NCI-H446 (cell line): ENCODE data around the gene PNO1.
A peak's percentile ranks its signal among the peaks of the same experiment; 100 is the strongest.
"Not testable (repeated sequence)": the region's sequence is repeated elsewhere in the genome, so short reads cannot be mapped to it uniquely, and the experiment has no call there.

ENCODE experiments used
- DNase-seq, 2 experiments: peaks; one replicate each; lab custom pipeline; 2025; lab: John Stamatoyannopoulos, UW

Gene PNO1

DNA sequence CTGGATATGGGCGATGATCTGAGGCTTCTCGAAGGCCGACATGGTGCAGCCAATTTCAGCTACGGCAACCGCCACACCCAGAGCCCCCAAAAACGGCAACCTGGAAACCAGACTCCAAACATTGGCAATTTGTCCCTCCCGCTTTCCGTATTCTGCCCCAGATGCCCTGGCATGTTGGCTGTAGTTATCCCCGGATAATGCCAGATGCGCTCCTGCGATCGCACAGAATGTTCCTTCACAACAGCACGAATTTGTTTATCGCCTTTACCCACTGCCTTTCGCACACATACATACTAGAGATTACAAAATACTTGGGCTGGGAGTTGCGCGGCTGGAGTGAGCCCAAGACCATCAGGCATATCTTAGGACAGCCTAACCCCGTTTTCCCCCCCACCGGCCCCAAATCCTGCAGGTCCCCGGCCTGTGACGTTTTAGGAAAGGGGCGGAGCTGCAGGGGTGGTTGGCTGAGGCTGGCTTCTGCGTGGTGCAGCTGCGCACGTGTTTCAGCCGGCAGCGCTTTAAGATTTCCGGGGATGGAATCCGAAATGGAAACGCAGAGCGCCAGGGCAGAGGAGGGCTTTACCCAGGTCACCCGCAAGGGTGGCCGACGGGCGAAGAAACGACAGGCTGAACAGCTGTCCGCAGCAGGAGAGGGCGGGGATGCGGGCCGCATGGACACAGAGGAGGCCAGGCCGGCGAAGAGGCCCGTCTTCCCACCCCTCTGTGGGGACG lies at the start of gene PNO1:
Gene PNO1, plus strand, starts transcription at position 487 of the 732 bp plus-strand sequence. Its CDS starts 47 bp downstream, at position 534.
- peak; percentile 95 to 96 for DNase-seq

DNA sequence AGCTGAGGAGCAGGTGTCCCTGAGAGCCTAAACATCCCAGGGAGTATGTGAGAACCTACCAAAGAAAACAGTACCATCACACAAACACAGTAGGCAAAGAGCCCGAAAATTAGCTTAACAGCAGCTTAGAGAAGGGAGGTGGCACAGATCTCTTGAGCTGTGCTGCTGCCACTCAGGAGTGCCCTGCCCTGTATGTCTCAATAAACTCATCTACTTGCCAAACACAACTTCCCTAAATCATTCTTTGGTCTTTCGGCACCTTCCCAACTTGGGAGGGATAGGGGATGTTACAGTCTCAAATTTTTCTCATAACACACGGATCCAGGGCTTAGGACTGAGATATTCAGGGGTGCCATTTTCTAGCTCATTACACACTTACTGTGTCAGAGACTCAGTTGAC lies 49.6 kb upstream of the PNO1 start:
- no peak for DNase-seq

DNA sequence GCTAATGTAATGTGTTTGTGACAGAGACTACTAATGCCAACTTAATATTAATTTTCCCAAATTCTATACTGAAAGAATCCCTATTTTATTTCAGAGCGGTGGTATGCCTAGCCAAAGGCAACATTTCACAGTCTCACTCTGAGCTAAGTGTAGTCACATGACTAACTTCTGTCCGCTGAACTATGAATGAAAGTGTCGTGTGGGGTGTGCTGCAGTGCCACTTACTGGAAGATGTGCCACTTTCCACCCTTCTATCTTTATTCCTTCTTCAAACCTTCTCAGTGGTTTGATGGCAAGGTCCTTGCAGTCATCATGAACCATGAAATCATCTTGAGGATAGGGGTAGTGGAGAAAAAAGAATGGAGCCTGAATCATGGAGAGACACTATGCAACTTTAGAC lies 47.6 kb upstream of the PNO1 start:
- DNase-seq = no peak

DNA sequence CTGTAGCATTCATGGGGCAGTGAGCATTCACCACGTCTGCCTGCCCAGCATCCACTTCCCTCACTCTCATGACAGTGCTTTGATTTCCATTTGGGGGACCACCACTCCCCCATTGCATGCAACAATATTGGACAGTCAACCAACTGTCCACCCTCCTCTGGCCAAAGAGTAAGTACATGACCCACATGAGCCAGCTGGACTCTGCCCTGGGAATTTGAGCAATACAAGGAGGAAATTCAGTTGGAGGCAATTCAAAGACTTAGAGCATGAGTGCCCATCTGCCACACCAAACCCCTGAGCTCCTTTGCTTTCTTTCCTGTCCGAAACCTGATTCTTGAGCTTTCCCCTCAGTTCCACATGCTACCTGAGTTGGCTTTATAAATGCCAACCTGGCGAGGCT lies 41.7 kb upstream of the PNO1 start:
- DNase-seq = no peak

DNA sequence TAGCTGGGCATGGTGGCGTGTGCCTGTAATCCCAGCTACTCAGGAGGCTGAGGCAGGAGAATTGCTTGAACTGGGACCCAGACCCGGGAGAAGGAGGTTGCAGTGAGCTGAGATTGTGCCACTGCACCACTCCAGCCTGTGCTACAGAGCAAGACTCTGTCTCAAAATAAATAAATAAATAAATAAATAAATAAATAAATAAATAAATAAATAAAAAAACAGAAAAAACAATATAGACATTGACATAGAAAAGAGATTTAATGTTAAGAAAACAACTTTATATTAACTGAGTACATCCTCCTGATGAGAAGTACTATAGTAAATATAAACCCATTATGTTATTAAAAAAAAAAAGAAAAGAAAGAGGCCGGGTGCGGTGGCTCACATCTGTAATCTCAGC lies 39.8 kb upstream of the PNO1 start:
- DNase-seq = not testable (repeated sequence)

DNA sequence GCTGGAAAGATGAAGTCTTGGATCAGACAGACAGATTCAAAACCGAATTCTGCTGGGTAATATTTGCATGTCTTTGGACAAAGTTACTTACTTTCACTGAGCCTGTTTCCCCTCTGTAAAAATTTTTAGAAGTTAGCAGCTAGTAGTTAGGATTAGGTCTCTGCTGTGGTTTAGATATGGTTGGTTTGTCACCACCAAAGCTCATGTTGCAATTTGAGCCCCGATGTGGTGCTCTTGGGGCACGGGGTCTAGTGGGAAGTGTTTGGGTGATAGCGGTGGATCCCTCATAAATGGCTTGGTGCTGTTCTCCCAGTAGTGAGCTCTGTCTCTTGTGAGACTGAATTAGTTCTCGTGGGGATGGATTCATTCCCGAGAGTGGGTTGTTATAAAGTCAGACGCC lies 38.9 kb upstream of the PNO1 start:
- DNase-seq = no peak

DNA sequence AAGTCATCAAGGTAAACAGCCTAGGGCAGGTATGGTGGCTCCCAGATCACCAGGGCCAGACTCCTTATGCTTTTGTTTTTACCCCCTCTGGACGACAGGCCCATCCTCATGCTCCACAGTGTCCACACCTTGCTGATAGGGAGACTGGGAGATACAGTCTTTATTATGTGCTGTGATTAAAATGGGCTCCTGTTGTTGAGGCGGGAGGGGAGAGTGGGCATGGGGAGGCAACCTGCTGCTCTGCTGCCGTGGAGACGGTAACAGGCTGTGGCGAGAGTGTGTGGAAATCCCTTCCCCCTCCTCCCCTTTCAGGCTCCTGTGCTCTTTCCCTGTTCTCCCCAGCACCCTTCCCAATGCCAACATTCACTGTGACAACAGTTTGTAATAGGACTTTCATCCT lies 38.2 kb upstream of the PNO1 start:
- DNase-seq = no peak

DNA sequence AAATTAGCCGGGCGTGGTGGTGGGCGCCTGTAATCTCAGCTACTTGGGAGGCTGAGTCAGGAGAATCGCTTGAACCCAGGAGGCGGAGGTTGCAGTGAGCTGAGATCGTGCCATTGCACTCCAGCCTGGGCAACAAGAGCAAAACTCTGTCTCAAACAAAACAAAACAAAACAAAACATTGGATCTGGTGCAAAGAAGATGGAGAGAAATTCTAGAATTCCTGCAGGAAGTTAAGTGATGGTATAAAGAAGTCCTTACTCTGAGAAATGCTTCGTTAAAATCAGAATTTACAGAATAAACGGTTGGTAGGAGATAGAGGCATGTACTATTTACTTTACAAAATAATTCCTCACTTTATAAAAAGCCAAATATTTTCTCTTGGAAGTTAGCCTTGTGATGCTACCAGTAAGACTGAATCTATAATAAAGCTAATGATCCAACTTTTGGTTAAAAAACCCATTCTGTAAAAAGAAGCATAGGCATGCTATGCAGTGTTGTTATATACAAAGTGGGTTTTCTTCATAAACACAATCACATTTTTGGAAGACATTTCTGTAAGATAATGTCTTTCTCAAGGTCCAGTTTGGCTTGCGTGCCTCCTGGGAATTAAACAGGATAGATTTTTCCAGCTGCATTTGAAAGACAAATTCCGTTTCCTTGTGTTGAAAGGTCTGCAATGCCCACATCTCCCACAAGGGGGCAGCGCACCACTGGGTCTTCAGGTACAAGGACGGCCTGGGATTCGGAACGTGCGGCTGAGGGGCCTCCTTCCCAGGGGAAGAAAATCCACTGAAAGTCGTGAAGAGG lies 35.6 kb upstream of the PNO1 start:
- DNase-seq = peak; percentile 82 to 86

DNA sequence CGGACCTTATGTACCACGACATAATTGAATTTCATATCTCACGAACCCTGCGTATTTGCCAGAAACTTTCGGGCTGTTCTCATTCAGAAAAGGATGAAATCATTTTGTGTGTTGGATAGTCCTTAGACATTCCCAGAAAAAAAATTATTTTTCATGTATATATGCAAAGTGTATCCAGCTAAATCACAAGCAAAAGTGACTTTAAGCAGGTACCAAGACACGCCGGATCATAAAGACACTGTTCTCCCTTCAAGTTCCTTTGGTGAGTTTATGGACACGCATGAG lies 35.1 kb upstream of the PNO1 start:
- DNase-seq = no peak

DNA sequence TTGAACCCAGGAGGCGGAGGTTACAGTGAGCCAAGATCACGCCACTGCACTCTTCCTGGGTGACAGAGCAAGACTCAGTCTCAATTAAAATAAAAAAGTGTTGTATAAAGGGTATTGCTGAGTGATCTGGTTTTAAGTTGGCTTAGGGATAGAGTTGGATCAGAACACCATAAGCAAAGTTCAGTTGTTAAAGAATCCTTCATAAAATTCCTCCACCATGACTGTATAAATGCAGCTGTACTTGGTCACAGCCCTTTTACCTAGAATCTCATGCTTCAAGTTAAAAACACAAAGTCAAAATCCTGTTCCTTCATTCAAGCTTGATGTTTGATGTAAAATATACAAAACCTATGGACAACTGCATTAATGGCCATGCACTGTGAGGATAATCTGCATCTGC lies 33.4 kb upstream of the PNO1 start:
- no peak for DNase-seq

DNA sequence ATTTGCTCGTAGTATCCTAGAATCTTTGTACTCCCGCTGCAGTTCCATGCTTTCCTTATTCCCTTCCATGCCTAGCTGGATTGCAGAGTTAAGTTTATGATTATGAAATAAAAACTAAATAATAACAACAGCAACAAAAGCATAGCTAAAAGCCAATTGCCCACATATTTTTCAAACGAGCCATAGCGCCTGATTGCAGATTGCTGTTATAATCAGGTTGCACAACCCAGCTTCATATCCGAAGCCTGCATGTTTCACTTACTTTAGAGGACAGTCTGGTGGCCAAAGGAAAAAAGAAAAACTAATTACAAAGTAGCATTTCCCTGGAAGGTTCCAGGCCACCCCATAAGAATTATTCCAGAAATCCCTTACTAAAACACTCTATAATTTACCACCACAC lies 31.9 kb upstream of the PNO1 start:
- DNase-seq = no peak

DNA sequence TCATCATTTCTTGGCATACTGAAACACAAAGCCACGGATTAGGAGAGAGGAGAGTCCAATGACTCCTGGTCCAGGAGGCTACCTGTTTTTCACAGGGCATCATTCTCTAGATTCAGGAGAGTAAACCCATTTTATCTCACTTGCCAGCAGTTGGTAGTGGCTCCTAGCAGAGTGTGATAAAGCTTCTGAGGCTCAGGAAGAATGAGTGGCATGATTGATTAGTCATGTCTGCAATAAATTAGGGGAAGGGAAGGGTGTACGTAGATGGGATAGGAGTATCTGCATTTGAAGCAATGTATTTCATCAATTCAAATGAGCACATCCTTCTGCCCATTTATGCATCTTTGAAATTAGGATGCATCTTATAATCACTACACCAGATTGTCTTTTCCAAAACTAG lies 31.1 kb upstream of the PNO1 start:
- DNase-seq = no peak

DNA sequence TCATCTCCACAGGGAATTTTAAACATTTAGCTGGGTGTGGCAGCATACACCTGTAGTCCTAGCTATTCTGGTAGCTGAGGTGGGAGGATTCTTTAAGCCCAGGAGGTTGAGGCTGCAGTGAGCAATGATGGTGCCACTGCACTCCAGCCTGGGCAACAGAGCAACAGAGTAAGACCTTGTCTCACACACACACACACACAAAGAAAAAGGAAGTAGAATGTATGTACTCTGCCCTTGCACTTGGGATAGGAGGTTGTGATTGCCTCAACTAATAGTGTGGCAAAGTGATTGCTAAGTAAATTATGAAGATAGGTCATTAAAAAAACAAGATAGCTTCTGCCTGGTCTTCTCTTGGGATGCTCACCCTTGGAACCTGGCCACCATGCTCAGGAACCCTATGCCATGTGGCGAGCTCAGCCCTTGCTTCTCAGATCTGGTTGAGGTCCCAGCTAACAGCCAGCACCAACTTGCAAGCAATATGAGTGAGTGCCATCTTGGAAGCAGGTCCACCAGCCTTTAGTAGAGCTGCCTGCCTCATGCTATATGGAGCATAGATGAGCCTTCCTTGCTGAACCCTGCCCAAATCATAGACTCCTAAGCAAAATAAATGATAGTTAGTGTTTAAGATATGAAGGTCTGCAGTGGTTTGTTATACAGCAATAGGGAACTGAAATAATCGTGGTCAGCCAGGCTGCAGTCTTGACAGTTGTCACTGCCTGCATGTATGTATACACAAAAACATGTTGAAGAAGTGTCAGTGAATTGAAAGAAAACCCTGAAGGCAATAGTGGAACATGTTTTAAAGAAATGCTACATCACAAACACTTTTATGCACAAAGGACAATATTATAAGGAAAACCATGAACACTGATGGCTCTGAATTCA lies 30.1 kb upstream of the PNO1 start:
- no peak for DNase-seq

DNA sequence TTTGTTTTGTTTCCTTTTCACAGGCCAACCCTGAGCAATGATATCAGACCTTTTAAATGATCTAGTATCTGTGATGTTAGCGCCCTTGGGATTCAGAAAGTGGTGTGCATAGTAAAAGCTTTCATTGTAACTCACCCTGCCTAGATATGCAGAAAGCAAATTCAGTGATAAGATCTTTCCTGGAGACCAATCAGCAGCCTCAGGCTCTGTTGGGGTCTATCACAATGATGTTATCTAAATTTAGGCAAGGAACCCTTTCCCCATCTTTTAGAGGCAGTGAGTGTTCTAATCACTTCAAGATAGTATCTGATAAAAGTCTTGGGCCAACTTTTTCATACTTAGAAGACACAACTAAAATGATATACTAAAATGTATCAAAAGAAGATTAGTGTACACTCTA lies 23.6 kb upstream of the PNO1 start:
- DNase-seq = no peak

DNA sequence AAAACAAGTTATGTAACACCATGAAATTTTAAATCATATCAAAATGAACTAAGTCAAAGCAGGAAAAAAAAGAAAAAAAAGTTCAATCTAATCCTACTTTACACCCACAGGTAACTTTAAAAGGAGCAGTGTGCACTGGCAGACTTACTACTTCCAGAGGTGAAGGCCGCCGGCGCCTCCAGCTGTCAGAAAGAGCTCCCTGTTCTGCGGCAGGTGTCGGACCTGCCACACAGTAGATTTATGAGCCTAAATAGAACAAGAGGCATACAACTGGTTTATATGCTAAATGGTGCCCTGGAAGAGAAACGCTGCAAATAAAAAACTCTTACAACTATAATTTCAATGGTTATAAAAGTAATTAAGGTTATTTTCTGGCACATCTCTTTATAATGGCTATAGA lies 23.1 kb upstream of the PNO1 start:
- DNase-seq = no peak

DNA sequence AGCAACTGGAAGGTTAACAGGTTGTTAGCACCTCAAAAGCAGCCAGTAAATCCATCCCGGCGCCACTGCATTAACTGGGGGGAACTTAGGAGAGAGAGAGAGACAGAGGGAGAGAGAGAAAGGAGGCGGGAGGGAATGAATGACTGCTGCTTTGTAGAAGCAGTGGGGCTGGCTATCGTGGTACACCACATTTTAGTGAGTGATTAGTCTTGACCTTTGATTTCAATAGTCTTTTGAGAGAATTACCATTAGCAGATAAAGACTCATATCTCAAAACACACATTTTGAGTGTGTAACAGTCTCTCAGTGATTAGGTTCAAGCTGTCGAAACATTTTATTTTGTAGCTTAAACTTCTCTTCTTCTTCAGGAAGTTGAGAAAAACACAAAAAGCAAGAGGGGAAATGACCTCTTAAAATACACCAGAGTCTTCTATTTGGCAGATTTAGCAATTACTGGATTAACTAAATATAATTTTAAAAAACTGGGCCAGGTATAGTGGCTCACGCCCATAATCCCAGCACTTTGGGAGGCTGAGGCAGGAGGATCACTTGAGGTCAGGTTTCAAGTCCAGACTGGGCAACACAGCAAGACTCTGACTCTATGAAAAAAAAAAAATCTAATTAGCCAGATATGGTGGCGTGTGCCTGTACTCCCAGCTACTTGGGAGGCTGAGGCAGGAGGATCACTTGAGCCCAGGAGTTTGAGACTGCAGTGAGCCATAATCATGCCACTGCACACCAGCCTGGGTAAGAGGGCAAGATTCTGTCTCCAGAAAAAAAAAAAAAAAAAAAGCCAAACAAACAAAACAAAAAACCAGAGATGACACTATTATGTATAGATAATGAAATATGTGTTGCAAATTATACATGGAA lies 22.0 kb upstream of the PNO1 start:
- DNase-seq = no peak

DNA sequence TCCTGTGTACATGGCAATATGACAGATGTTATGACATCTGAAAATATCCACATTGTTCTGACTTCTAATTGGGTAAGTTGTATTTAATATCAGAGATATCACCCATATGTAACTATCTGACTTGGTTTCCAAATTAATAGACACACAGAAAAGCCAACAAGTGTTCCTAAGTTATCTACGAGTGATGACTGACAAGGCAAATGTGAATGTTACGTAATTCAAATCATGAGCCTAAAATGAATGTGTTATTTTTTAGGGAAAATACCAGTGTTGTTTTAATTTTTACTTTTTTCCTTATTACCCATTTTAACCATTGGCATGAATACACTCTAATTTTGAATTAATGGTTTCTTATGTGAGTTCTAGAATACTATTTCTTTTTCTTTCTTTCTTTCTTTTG lies 15.8 kb upstream of the PNO1 start:
- DNase-seq = no peak

DNA sequence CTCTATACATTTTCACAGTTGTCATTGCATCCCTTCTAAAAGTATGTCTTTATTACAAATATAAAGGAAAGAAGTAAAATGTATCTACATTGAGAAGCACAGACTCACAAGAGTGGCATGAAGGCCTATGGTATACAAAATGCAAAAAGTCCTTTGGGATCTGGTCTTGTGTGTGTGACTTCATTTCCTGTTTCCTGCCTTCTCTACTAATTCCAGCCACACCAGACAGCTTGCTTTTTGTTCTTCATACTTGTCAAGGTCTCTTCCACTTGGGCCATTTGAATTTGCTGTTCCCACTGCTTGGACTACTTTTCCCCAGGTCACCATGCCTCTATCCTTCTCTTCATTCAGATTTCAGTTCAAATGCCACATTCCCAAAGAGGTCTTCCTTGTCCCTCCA lies 6.7 kb upstream of the PNO1 start:
- DNase-seq = no peak

DNA sequence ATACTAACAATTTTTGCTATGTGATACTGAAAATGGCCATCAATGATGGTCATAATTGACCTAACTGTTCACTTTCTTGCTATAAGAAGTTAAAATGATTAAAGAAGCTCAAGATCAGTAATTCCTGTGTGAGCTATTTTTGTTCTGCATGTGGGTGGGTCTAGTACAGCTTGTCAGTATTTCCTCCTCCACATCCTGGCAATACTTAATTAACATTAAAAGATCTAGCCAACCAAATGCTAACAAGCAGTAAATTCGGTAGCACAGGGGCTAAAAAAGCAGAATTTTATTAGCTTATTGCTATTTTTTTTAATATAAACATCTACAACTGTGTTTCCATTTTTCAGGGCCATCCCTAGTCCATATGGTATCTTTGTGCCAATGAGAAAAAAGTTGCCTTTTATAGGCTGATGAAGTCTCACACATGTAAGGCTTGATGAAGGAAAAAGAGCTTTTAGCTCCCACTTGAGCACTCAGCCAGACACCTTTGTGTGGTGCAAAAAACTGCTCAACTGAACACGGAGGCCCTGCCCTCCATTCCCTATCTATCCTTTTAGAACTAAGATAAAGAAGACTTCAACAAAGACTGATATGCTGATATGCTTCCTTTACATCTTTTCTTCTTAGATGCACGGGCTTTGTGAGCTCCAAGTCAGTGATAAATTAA lies 4.9 kb upstream of the PNO1 start:
- no peak for DNase-seq

DNA sequence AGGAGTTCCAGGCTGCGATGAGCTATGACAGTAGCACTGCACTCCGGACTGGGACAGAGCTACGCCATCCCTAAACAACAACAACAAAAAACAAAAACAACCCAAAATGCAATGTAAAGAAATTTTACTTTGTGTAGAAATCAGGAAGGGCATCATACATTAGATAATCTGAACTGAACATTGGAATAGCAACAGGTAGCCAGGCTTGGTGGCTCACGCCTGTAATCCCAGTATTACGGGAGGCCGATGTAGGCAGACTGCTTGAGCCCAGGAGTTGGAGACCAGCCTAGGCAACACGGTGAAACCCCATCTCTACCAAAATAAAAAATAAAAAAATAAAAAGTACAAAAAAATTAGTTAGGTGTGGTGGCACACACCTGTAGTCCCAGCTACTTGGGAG lies 2.1 kb upstream of the PNO1 start:
- DNase-seq = no peak

DNA sequence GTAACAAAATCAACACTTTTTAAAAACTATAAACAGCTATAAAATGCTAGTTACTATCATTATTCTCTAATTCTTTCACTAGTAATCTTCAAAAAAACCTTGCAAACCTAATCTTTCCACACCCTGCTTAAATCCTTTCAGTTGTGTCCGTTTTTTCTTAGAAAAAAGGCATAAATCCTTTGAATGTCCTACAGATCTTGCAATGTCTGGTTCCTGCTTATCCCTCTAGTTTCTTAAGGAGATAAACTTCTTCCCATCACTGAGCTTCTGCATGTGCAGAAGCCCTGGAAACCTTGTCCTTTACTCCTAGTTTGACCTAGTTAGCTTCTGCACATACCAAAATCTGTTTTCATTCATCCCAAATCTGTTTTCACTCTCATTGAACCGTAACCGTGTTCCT lies 1.3 kb upstream of the PNO1 start:
- DNase-seq = no peak
